ENCODE data around the gene BOK. TPM values are rescaled to one million over a fixed set of nuclear protein-coding genes. Genes with fewer than 3 reads are reported as not detected.
"Not testable (repeated sequence)": the region's sequence is repeated elsewhere in the genome, so short reads cannot be mapped to it uniquely, and the experiment has no call there.

BOK gene
- total and polyA plus RNA-seq, 9 donors = 35.3 to 60.4 (median 57.0) TPM

- H3K27ac ChIP-seq (ENCODE audit: low read length) = no peak overlapping the region
Measured at GRCh38 chr2:241563981-241564595, 5.5 kb downstream of the BOK start.

GRCh38 chr2:241564596-241565410 lies 6.3 kb downstream of the BOK start:
- no peak for DNase-seq
- peaks cover 45% of the 10 kb centered on the region for H3K4me1 ChIP-seq (ENCODE audit: control insufficient read depth, insufficient read depth, low read length)
- no peak overlapping the region for H3K4me3 ChIP-seq (ENCODE audit: low read length)
- H3K27ac ChIP-seq (ENCODE audit: low read length) = no peak overlapping the region
- WGBS (ENCODE audit: insufficient coverage) = 44% methylated on average over 30 of the region's 36 CpGs
- no peaks in the 10 kb centered on the region for H3K27me3 ChIP-seq (ENCODE audit: control insufficient read depth, insufficient read depth, low read length)
- peaks cover 24% of the 10 kb centered on the region for H3K36me3 ChIP-seq (ENCODE audit: control insufficient read depth, insufficient read depth, low read length)
- H3K9me3 ChIP-seq (replicated peaks; ENCODE audit: control insufficient read depth, low read depth, low read length) = no peaks in the 10 kb centered on the region

More at GRCh38 chr2:241563981-241564595, 5.5 kb downstream of the BOK start:
- Histone ChIP-seq H3K27me3 (ENCODE audit: control insufficient read depth, insufficient read depth, low read length) (no peaks in the 10 kb centered on the region), H3K36me3 (ENCODE audit: control insufficient read depth, insufficient read depth, low read length) (peaks cover 23% of the 10 kb centered on the region), H3K9me3 (replicated peaks; ENCODE audit: control insufficient read depth, low read depth, low read length) (no peaks in the 10 kb centered on the region), H3K4me1 (ENCODE audit: control insufficient read depth, insufficient read depth, low read length) (peaks cover 47% of the 10 kb centered on the region), H3K4me3 (ENCODE audit: low read length) (no peak overlapping the region)
- DNase-seq = no peak
- WGBS (ENCODE audit: insufficient coverage) = 49% methylated on average over 23 of the region's 23 CpGs

- 39% methylated on average over 7 of the region's 10 CpGs for WGBS (ENCODE audit: insufficient coverage)
- peaks cover 20% of the 10 kb centered on the region for H3K36me3 ChIP-seq (ENCODE audit: control insufficient read depth, insufficient read depth, low read length)
Measured at GRCh38 chr2:241565411-241565810, 6.9 kb downstream of the BOK start.

GRCh38 chr2:241566021-241566420 lies 7.5 kb downstream of the BOK start:
- Histone ChIP-seq H3K4me1 (ENCODE audit: control insufficient read depth, insufficient read depth, low read length) (peaks cover 33% of the 10 kb centered on the region), H3K36me3 (ENCODE audit: control insufficient read depth, insufficient read depth, low read length) (peaks cover 21% of the 10 kb centered on the region)
- H3K27me3 ChIP-seq (ENCODE audit: control insufficient read depth, insufficient read depth, low read length); H3K27ac ChIP-seq (ENCODE audit: low read length); H3K9me3 ChIP-seq (replicated peaks; ENCODE audit: control insufficient read depth, low read depth, low read length); DNase-seq; H3K4me3 ChIP-seq (ENCODE audit: low read length): not testable (repeated sequence)
- WGBS (ENCODE audit: insufficient coverage) = 77% methylated on average over 3 of the region's 11 CpGs

More at GRCh38 chr2:241565411-241565810, 6.9 kb downstream of the BOK start:
- no peak overlapping the region for H3K4me3 ChIP-seq (ENCODE audit: low read length)
- no peak overlapping the region for H3K27ac ChIP-seq (ENCODE audit: low read length)
- no peak for DNase-seq
- H3K4me1 ChIP-seq (ENCODE audit: control insufficient read depth, insufficient read depth, low read length) = peaks cover 39% of the 10 kb centered on the region
- H3K27me3 ChIP-seq (ENCODE audit: control insufficient read depth, insufficient read depth, low read length) = no peaks in the 10 kb centered on the region
- H3K9me3 ChIP-seq (replicated peaks; ENCODE audit: control insufficient read depth, low read depth, low read length) = no peaks in the 10 kb centered on the region

- DNase-seq = no peak
- Histone ChIP-seq H3K9me3 (replicated peaks; ENCODE audit: control insufficient read depth, low read depth, low read length) (no peaks in the 10 kb centered on the region), H3K27me3 (ENCODE audit: control insufficient read depth, insufficient read depth, low read length) (no peaks in the 10 kb centered on the region), H3K4me1 (ENCODE audit: control insufficient read depth, insufficient read depth, low read length) (peaks cover 31% of the 10 kb centered on the region), H3K27ac (ENCODE audit: low read length) (no peak overlapping the region), H3K4me3 (ENCODE audit: low read length) (no peak overlapping the region), H3K36me3 (ENCODE audit: control insufficient read depth, insufficient read depth, low read length) (peaks cover 26% of the 10 kb centered on the region)
- 93% methylated on average over 2 of the region's 7 CpGs for WGBS (ENCODE audit: insufficient coverage)
Measured at GRCh38 chr2:241566468-241566867, 7.9 kb downstream of the BOK start.

- DNase-seq; H3K27ac ChIP-seq (ENCODE audit: low read length); H3K4me3 ChIP-seq (ENCODE audit: low read length); H3K9me3 ChIP-seq (replicated peaks; ENCODE audit: control insufficient read depth, low read depth, low read length); H3K27me3 ChIP-seq (ENCODE audit: control insufficient read depth, insufficient read depth, low read length): not testable (repeated sequence)
- H3K36me3 ChIP-seq (ENCODE audit: control insufficient read depth, insufficient read depth, low read length) = peaks cover 29% of the 10 kb centered on the region
- H3K4me1 ChIP-seq (ENCODE audit: control insufficient read depth, insufficient read depth, low read length) = peaks cover 24% of the 10 kb centered on the region
- WGBS (ENCODE audit: insufficient coverage) = no CpG with 5 or more reads among the region's 15 CpGs
Measured at GRCh38 chr2:241567266-241567665, 8.7 kb downstream of the BOK start.

- WGBS (ENCODE audit: insufficient coverage) = 91% methylated on average over 7 of the region's 8 CpGs
- H3K4me3 ChIP-seq (ENCODE audit: low read length) = no peak overlapping the region
- H3K4me1 ChIP-seq (ENCODE audit: control insufficient read depth, insufficient read depth, low read length) = peaks cover 21% of the 10 kb centered on the region
- peaks cover 26% of the 10 kb centered on the region for H3K36me3 ChIP-seq (ENCODE audit: control insufficient read depth, insufficient read depth, low read length)
- H3K27ac ChIP-seq (ENCODE audit: low read length) = no peak overlapping the region
- no peaks in the 10 kb centered on the region for H3K27me3 ChIP-seq (ENCODE audit: control insufficient read depth, insufficient read depth, low read length)
- no peak for DNase-seq
- no peaks in the 10 kb centered on the region for H3K9me3 ChIP-seq (replicated peaks; ENCODE audit: control insufficient read depth, low read depth, low read length)
Measured at GRCh38 chr2:241567776-241568175, 9.2 kb downstream of the BOK start.

GRCh38 chr2:241568726-241569125 lies 10.2 kb downstream of the BOK start:
- no peaks in the 10 kb centered on the region for H3K9me3 ChIP-seq (replicated peaks; ENCODE audit: control insufficient read depth, low read depth, low read length)
- no peaks in the 10 kb centered on the region for H3K27me3 ChIP-seq (ENCODE audit: control insufficient read depth, insufficient read depth, low read length)
- WGBS (ENCODE audit: insufficient coverage) = 50% methylated on average over 1 of the region's 4 CpGs
- H3K4me1 ChIP-seq (ENCODE audit: control insufficient read depth, insufficient read depth, low read length) = peaks cover 12% of the 10 kb centered on the region
- H3K4me3 ChIP-seq (ENCODE audit: low read length) = no peak overlapping the region
- no peak for DNase-seq
- H3K27ac ChIP-seq (ENCODE audit: low read length) = no peak overlapping the region
- H3K36me3 ChIP-seq (ENCODE audit: control insufficient read depth, insufficient read depth, low read length) = peaks cover 27% of the 10 kb centered on the region

GRCh38 chr2:241569831-241570281 lies 11.3 kb downstream of the BOK start:
- Histone ChIP-seq H3K9me3 (replicated peaks; ENCODE audit: control insufficient read depth, low read depth, low read length) (no peaks in the 10 kb centered on the region), H3K27ac (ENCODE audit: low read length) (no peak overlapping the region), H3K4me3 (ENCODE audit: low read length) (no peak overlapping the region), H3K4me1 (ENCODE audit: control insufficient read depth, insufficient read depth, low read length) (peaks cover under 1% of the 10 kb centered on the region), H3K36me3 (ENCODE audit: control insufficient read depth, insufficient read depth, low read length) (peaks cover 34% of the 10 kb centered on the region), H3K27me3 (ENCODE audit: control insufficient read depth, insufficient read depth, low read length) (no peaks in the 10 kb centered on the region)
- 71% methylated on average over 15 of the region's 23 CpGs for WGBS (ENCODE audit: insufficient coverage)
- DNase-seq = no peak

GRCh38 chr2:241570961-241571581 lies 12.5 kb downstream of the BOK start:
- no peak for DNase-seq
- no peaks in the 10 kb centered on the region for H3K9me3 ChIP-seq (replicated peaks; ENCODE audit: control insufficient read depth, low read depth, low read length)
- 70% methylated on average over 14 of the region's 23 CpGs for WGBS (ENCODE audit: insufficient coverage)

More at GRCh38 chr2:241570961-241571581, 12.5 kb downstream of the BOK start:
- no peak overlapping the region for H3K27ac ChIP-seq (ENCODE audit: low read length)
- no peaks in the 10 kb centered on the region for H3K27me3 ChIP-seq (ENCODE audit: control insufficient read depth, insufficient read depth, low read length)
- peaks cover 34% of the 10 kb centered on the region for H3K36me3 ChIP-seq (ENCODE audit: control insufficient read depth, insufficient read depth, low read length)
- no peak overlapping the region for H3K4me3 ChIP-seq (ENCODE audit: low read length)
- no peaks in the 10 kb centered on the region for H3K4me1 ChIP-seq (ENCODE audit: control insufficient read depth, insufficient read depth, low read length)

Data from muscle of leg (tissue), 11 donors.